Right lobe of liver (tissue), 6 donors: ENCODE data around the gene JADE1. TPM values are rescaled to one million over a fixed set of nuclear protein-coding genes. Genes with fewer than 3 reads are reported as not detected.

ENCODE experiments used
- ATAC-seq, 4 donors: fragments of 200-7000 bp; cut with Tn5 transposase; one replicate each; pipeline ENCODE4 v1.9.1; 2020; ENCODE audit warnings: mild to moderate bottlenecking in 4 of 4, moderate library complexity in 4 of 4
- DNase-seq, 3 donors: peaks; one replicate each; pipeline ENCODE4 v3.0.0-alpha.2; 2020
- H3K27ac ChIP-seq, 3 donors: fragments of 200-600 bp; one replicate each; pipeline ENCODE4 v1.8.0; 2022
- H3K27me3 ChIP-seq, 2 donors: fragments of 200-600 bp; one replicate each; pipeline ENCODE4 v1.8.0; 2022
- H3K36me3 ChIP-seq, 4 donors: fragments of 200-600 bp; sonication (generic) in 1 of 4; one replicate each; pipeline versions ENCODE4 v1.5.1 to v1.8.0; 2017 to 2022; ENCODE audit warnings: control low read depth in 1 of 4
- H3K4me1 ChIP-seq, 4 donors: fragments of 200-600 bp; sonication (generic) in 1 of 4; one replicate each; pipeline versions ENCODE4 v1.5.1 to v1.8.0; 2017 to 2022; ENCODE audit warnings: control low read depth in 1 of 4
- H3K4me3 ChIP-seq, 3 donors: fragments of 200-600 bp; one replicate each; pipeline ENCODE4 v1.8.0; 2022
- H3K9me3 ChIP-seq, 4 donors: fragments of 200-600 bp; sonication (generic) in 1 of 4; one replicate each; pipeline versions ENCODE4 v1.5.1 to v1.8.0; 2017 to 2022; ENCODE audit warnings: control low read depth in 1 of 4
- POLR2A ChIP-seq: fragments of 450-650 bp; IDR thresholded peaks from one replicate; pipeline ENCODE4 v1.6.1; 2017; ENCODE audit warnings: antibody characterized with exemption, mild to moderate bottlenecking
- WGBS: methylation state at CpG from one replicate; pipeline ENCODE4 v1.1.6; 2018; ENCODE audit warnings: low coverage, low lambda C conversion rate; ENCODE audit not compliant: insufficient coverage; ENCODE audit errors: missing lambda C conversion rate; 5-methylcytosine and 5-hydroxymethylcytosine counted together
- intact Hi-C, 2 donors: fragments of 100-400 bp; cut with DNase I; formaldehyde crosslinking; loops; one replicate each; pipeline versions ENCODE4 v1.11.2 to v1.14.1; 2022
- total RNA-seq, 6 experiments: library from RNA; depleted of rRNA in 2 of 6; stranded (reverse); fragments of >200 nt in 2 of 6; fragmentation: NEBNext Ultra II Directional in 3 of 6; extraction: Animal tissue kit (Norgen Biotek cat#: 25700) in 3 of 6; gene quantifications; one replicate each; pipeline versions ENCODE4 v1.1.0 to v1.2.4, GENCODE V29; 2016 to 2023
- TF ChIP-seq, protein P1 (sequence below), 4 donors: fragments of 200-600 bp in 3 of 4; fragments of 450-650 bp in 1 of 4; IDR thresholded peaks; one replicate each; pipeline versions ENCODE4 v1.5.1 to v1.8.0; 2016 to 2022; ENCODE audit warnings: antibody characterized with exemption in 4 of 4, mild to moderate bottlenecking in 2 of 4
- donor health status: DM: no; HTN: yes; CAD: no.
- donor health status: DM: no; HTN: no; CAD: no.
- donor health status: DM: no; HTN: no; CAD: no.
- donor health status: DM: no; HTN: yes; CAD: no.
- donor health status: DM: no; HTN: yes; CAD: no.

Gene JADE1
- total RNA-seq, 6 experiments from 2014 or later = 8.2 to 16.9 (median 9.9) TPM

DNA sequence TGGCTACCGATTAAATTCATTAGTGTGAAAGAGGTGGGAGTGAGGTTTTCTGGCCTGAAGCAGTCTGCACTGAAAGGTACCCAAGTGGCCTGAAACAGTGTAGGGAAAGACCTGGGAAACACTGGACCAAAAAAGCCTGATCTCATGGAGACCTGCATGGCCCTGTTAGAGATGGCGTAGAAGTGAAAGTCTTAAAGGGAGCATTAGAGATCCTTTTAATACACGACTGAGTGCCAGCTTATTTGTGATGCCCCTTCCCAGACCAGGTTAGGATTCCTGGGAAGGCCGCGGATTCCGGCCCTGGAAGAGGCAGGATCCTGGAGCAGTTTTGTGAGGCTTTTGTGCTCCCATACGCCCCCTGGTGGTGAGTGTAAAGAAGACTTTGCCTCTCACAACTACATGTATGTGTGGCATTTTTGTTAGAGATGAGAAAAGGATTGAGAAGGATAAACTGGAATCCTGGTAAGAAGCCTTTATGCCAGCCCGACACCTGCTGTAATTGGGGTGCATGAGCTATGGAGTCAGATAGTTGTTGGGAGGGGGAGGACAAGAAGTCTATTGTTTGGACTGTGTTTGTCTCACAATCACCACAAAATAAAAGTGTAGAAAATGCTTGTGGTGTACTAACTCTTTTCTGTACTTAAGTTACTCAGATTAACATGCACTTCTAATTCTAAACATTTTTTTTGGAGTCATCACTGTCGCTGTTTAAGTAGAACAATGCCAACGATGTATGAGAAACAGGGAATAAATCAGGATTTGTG lies 54.0 kb downstream of the JADE1 start:
- 36% methylated on average over 10 of the region's 10 CpGs for WGBS
- ATAC-seq = peak; percentile 87 to 93 (median 92)
- no peak overlapping the region for H3K4me3 ChIP-seq
- no peaks in the 10 kb centered on the region for H3K9me3 ChIP-seq
- no peaks in the 10 kb centered on the region for H3K4me1 ChIP-seq
- H3K27me3 ChIP-seq = no peaks in the 10 kb centered on the region
- DNase-seq = peak in 2 of 3 donors; percentile 74 to 83
- TF ChIP-seq, protein P1, sequence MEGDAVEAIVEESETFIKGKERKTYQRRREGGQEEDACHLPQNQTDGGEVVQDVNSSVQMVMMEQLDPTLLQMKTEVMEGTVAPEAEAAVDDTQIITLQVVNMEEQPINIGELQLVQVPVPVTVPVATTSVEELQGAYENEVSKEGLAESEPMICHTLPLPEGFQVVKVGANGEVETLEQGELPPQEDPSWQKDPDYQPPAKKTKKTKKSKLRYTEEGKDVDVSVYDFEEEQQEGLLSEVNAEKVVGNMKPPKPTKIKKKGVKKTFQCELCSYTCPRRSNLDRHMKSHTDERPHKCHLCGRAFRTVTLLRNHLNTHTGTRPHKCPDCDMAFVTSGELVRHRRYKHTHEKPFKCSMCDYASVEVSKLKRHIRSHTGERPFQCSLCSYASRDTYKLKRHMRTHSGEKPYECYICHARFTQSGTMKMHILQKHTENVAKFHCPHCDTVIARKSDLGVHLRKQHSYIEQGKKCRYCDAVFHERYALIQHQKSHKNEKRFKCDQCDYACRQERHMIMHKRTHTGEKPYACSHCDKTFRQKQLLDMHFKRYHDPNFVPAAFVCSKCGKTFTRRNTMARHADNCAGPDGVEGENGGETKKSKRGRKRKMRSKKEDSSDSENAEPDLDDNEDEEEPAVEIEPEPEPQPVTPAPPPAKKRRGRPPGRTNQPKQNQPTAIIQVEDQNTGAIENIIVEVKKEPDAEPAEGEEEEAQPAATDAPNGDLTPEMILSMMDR (IDR thresholded peaks at IDR 0.05) = peak; percentile 80 to 88 (median 87)
- no peak for TF ChIP-seq POLR2A
- intact Hi-C loops = no loop called here
- no peak overlapping the region for H3K27ac ChIP-seq
- peaks cover 0 to 34% (median 11%) of the 10 kb centered on the region in 4 donors for H3K36me3 ChIP-seq

DNA sequence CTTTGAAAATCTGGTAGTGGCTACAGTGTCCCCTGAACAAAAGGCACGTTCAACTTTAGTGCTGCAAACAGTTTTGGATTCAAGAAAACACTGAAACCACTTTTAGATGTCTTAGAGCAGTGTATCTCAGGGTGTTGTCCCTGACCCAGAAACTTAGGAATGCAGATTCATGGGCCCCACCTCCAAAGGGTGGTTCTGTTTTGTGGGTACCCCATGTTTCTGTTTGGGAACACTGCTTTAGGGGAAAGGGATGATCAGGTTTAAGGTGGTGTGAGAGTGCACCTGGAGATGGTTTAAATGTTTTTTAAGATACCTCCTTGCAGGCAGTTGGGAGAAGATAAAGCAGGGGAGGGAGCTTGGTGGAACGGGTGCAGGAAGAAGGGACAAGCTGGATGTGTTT lies 55.6 kb downstream of the JADE1 start:
- peaks cover 0 to 32% (median 14%) of the 10 kb centered on the region in 4 donors for H3K36me3 ChIP-seq
- no peaks in the 10 kb centered on the region for H3K4me1 ChIP-seq
- H3K4me3 ChIP-seq = no peak overlapping the region
- ATAC-seq (no peak), DNase-seq (no peak)
- 79% methylated on average over 2 of the region's 2 CpGs for WGBS
- TF ChIP-seq, protein P1 (IDR thresholded peaks at IDR 0.05) = no peak
- no peak for TF ChIP-seq POLR2A
- H3K9me3 ChIP-seq = no peaks in the 10 kb centered on the region
- intact Hi-C loops = no loop called here
- no peaks in the 10 kb centered on the region for H3K27me3 ChIP-seq
- H3K27ac ChIP-seq = no peak overlapping the region

DNA sequence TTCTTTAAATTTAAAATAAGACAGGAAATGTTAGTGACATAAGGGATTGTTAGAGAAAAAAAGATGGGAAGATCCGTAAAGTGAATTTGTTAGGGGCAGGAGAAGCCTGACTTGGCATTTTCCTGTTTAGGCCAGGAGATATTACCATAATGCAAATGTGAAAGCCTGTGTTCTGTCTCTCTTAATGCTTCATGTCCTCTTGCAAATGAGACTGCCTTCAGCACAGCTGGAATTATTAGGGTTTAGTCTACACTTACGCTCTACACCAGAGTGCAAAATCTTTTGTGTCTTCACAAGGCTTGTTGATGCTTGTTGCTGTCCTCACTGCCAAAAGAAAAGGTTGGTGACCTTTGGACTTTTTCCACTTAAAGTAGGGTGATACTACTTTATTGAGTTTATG lies 56.8 kb downstream of the JADE1 start:
- H3K36me3 ChIP-seq = peaks cover 2 to 35% (median 17%) of the 10 kb centered on the region in 4 donors
- ATAC-seq (no peak), DNase-seq (no peak)
- H3K27ac ChIP-seq = no peak overlapping the region
- no peaks in the 10 kb centered on the region for H3K4me1 ChIP-seq
- intact Hi-C loops = no loop called here
- 92% methylated on average over 2 of the region's 2 CpGs for WGBS
- H3K4me3 ChIP-seq = no peak overlapping the region
- no peaks in the 10 kb centered on the region for H3K9me3 ChIP-seq
- TF ChIP-seq, protein P1 (IDR thresholded peaks at IDR 0.05) = no peak
- no peak for TF ChIP-seq POLR2A
- H3K27me3 ChIP-seq = no peaks in the 10 kb centered on the region

DNA sequence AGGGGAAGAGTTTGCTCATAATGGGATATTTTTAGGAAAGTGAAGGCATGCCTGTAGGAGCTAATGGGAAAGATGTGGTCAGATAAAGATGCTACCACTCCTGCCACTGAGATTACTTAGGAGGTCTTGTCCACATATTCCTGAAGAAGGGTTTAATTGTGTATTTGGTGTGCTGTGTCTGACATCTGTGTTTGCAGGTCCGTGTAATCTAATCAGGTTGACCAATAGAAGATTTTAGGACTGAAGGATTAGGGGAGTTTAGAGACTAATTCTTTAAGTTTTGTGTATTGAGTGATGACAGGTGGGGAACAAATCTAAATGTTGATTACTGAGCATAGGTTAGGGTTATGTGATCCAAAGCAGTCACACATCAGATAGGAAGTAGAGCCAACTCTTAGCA lies 57.2 kb downstream of the JADE1 start:
- no peaks in the 10 kb centered on the region for H3K4me1 ChIP-seq
- H3K36me3 ChIP-seq = peaks cover 6 to 37% (median 19%) of the 10 kb centered on the region in 4 donors
- no peak overlapping the region for H3K27ac ChIP-seq
- no peaks in the 10 kb centered on the region for H3K9me3 ChIP-seq
- no peak for DNase-seq
- no peaks in the 10 kb centered on the region for H3K27me3 ChIP-seq
- 75% methylated on average over 1 of the region's 1 CpG for WGBS
- ATAC-seq = no peak
- H3K4me3 ChIP-seq = no peak overlapping the region
- TF ChIP-seq, protein P1 (IDR thresholded peaks at IDR 0.05) = no peak
- no peak for TF ChIP-seq POLR2A
- intact Hi-C loops = no loop called here
